Measurements from ENCODE around the gene C20orf96.
"Not testable (repeated sequence)": the region's sequence is repeated elsewhere in the genome, so short reads cannot be mapped to it uniquely, and the experiment has no call there.

Gene C20orf96

DNA sequence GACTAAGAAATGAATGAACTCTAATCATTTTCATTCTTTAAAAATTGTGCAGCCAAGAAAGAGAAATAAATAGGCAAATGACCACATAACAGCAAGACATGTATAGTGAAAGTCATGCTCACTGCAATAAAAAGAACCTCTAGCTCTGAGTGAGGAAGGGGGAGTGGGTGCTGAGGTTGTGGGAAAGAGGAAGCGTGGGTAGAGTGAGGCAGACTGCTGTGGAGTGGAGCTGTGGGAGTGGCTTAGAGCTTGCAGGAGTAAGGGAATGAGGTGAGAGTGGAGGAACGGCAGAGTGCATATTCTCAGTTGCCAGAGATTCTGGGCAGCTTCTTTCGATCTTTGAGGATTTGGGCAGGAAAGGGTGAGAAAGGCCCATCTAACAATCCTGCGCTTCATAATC lies 53.1 kb downstream of the C20orf96 start:
- TF ChIP-seq CTCF (conservative IDR thresholded peaks at IDR 0.05; ENCODE audit: low read length), result no peak
- no peak for DNase-seq (ENCODE audit: low read depth)
- H3K4me3 ChIP-seq (ENCODE audit: low read length), result no peak overlapping the region

GRCh38 chr20:235891-236290 lies 54.7 kb downstream of the C20orf96 start:
- no peak overlapping the region for H3K4me3 ChIP-seq (ENCODE audit: low read length)
- TF ChIP-seq CTCF (conservative IDR thresholded peaks at IDR 0.05; ENCODE audit: low read length), result peak; percentile 26
- peak; percentile 30 for DNase-seq (ENCODE audit: low read depth)

GRCh38 chr20:227439-228105 lies 63.0 kb downstream of the C20orf96 start:
- DNase-seq (ENCODE audit: low read depth), result no peak
- no peak for TF ChIP-seq CTCF (conservative IDR thresholded peaks at IDR 0.05; ENCODE audit: low read length)
- no peak overlapping the region for H3K4me3 ChIP-seq (ENCODE audit: low read length)

DNA sequence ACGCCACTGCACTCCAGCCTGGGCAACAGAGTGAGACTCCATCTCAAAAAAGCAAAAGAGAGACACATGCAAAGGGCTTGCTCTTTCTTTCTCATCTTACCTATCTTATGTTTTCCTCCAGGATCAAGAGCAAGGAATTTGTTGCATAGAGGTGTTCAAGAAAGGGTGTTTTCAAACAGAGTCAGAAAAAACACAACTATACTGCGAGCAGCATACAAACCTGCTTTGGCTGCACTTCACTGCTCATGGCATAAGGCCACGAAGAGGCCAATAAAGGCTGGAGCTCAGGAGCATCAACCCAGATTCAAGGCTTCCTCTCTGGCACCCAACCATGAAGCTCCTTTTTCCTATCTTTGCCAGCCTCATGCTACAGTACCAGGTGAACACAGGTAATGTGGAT lies 63.6 kb downstream of the C20orf96 start, which contains the start of gene DEFB129:
TSS of gene DEFB129 (plus strand) at position 301 of the 400 bp plus-strand sequence. CDS start at position 332, 31 bp downstream.
- DNase-seq (ENCODE audit: low read depth), result no peak
- no peak within 1 kb of the TSS for H3K4me3 ChIP-seq (ENCODE audit: low read length)
- no peak for TF ChIP-seq CTCF (conservative IDR thresholded peaks at IDR 0.05; ENCODE audit: low read length)

DNA sequence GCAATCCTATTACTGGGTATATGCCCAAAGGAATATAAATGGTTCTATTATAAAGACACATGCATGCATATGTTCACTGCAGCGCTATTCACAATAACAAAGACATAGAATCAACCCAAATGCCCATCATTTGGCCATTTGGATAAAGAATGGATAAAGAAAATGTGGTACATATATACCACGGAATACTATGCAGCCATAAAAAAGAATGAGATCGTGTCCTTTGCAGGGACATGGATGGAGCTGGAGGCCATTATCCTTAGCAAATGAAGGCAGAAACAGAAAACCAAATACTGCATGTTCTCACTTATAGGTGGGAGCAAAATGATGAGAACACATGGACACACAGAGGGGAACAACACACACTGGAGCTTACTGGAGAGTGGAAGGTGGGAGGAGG lies 64.7 kb downstream of the C20orf96 start:
- DNase-seq (ENCODE audit: low read depth), result not testable (repeated sequence)

DNA sequence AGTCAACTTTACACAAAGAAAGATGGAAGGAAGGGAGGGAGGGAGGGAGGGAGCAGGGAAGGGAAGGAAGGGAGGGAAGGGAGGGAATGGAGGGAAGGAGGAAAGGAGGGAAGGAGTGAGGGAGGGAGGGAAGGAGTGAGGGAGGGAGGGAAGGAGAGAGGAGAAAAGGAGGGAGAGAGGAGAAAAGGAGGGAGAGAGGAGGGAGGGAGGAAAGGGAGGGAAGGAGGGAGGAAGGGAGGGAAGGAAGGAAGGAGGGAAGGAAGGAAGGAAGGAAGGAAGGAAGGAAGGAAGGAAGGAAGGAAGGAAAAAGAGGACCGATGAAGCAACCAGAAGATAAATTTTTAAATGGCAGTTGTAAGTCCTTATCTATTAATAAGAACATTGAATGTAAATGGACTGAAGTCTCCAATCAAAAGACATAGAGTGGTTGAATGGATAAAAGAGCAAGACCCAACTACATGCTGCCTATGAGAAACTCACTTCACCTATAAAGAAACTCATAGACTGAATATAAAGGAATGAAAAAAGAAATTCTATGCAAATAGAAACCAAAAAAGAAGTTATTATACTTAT lies 69.2 kb downstream of the C20orf96 start:
- no peak for TF ChIP-seq CTCF (conservative IDR thresholded peaks at IDR 0.05; ENCODE audit: low read length)
- no peak overlapping the region for H3K4me3 ChIP-seq (ENCODE audit: low read length)
- DNase-seq (ENCODE audit: low read depth), result no peak

More for the DNA sequence above, 64.7 kb downstream of the C20orf96 start:
- H3K4me3 ChIP-seq (ENCODE audit: low read length), result not testable (repeated sequence)
